Left ventricle myocardium superior (tissue), 1 donor: ENCODE results near the gene LSM12. TPM values are rescaled to one million over a fixed set of nuclear protein-coding genes. Genes with fewer than 3 reads are reported as not detected.
A peak's percentile ranks its signal among the peaks of the same experiment; 100 is the strongest.
"Not testable (repeated sequence)": the region's sequence is repeated elsewhere in the genome, so short reads cannot be mapped to it uniquely, and the experiment has no call there.

Experiments
- ATAC-seq: fragments of 200-7000 bp; cut with Tn5 transposase; one replicate; pipeline ENCODE4 v1.9.1; 2020; ENCODE audit warnings: mild to moderate bottlenecking, moderate library complexity
- DNase-seq: peaks from one replicate; pipeline ENCODE4 v3.0.0-alpha.2; 2020
- intact Hi-C: fragments of 100-400 bp; cut with micrococcal nuclease; formaldehyde crosslinking; loops from one replicate; pipeline ENCODE4 v1.11.0; 2022
- total RNA-seq: library from RNA; stranded (reverse); fragmentation: NEBNext Ultra II Directional; extraction: Animal tissue kit (Norgen Biotek cat#: 25700); gene quantifications from one replicate; pipeline ENCODE4 v1.2.1, GENCODE V29; 2021
- donor health status: DM: no; HTN: yes; CAD: no; lungs with severe emphysema.

LSM12 gene
- total RNA-seq, 1 donor from 2014 or later = 58.2 TPM

DNA sequence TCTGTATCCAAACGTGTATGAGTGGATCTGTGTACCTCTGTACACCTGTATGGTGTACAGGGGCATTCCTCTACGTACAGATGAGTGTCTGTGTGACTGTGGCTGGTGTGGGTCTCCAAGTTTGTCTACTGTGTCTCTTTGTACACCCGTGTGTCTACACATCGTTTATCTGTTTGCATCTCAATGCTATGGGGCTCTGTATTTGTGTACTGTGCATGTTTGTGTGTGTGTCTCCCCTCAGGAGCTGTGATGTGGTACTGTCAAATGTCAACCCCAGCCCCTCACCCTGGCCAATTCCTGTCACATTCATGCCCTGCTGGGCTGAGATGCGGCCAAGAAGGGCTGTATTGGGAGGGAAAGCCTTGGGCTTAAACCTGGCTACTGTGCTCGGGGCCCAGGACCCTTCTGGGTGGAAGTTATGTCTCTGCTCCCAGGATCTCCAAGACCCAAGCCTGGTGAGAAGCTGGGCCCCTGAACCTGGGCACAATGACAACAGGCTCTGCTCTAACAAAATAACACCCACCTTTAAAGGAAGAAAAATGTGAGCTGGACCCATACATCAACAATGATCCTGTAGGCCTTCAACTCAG is 65.5 kb downstream of the LSM12 start:
- no peak for DNase-seq
- intact Hi-C loops = no loop called here
- ATAC-seq = no peak

DNA sequence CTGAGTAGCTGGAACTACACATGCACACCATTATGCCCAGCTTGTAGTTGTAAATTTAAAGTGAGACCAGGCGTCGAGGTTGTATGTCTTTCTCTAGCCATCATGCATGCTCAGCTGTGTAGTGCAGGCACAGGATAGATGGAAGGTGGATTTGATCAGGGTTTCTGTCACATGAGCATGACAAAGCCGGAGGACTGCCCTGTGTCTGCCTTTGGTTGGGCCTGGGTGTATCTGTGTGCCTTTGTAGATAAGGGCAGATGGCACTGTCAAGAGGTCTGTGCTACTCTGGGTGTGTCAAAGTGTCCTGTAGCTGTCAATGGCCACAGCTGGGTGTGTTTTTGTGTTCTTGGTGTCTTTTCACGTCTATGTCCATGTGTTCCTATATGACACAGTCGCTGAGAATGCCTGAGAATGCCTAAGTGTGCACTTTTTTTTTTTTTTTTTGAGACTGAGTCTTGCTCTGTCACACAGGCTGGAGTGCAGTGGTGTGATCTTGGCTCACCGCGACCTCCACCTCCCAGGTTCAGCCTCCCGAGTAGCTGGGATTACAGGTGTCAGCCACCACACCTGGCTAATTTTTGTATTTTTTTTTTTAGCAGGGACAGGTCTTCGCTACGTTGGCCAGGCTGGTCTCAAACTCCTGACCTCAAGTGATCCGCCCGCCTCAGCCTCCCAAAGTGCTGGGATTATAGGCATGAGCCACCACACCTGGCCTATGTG is 66.2 kb downstream of the LSM12 start:
- ATAC-seq (no peak), DNase-seq (no peak)
- intact Hi-C loops = no loop called here

DNA sequence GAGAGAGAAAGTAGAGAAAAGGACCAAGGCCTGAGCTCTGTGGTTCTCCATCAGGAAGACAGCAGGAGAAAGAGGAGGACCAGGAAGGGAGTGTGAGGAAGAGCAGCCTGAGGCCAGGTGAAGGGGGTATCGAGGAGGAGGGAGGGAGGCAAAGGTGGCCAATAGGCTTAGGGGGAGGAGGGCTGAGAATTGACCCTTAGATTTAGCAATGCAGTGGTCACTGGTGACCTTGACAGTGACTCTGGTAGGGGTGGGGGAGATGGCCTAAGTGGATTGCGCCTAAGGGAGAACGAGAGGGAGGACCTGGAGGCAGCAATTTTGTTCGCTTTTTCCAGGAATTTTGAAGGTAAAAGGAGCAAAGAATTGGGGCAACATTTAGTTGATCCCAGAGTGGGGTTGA is 67.4 kb downstream of the LSM12 start:
- DNase-seq (no peak), ATAC-seq (no peak)
- intact Hi-C loops = loop anchor here (10.0 kb wide), 1 partner anchor 54 kb away; the partner anchor contains the start of gene PPY

DNA sequence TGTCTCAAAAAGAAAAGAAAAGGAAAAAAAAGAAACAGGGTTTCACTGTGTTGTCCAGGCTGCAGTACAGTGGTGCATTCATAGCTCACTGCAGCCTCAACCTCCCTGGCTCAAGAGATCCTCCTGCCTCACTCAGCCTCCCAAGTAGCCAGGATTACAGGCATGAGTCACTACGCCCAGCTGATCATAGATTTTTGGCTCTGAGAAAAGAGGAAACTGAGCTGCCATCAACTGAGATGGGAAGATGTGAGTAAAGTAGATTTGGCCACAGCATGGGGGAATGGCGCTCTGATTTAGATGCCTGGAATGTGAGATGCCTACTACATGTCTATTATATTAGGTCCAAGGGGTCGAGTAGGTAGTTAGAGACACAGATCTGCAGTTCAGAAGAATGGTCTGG is 67.9 kb downstream of the LSM12 start:
- DNase-seq (no peak), ATAC-seq (no peak)
- intact Hi-C loops = loop anchor here (10.0 kb wide), 1 partner anchor 54 kb away; the partner anchor contains the start of gene PPY

DNA sequence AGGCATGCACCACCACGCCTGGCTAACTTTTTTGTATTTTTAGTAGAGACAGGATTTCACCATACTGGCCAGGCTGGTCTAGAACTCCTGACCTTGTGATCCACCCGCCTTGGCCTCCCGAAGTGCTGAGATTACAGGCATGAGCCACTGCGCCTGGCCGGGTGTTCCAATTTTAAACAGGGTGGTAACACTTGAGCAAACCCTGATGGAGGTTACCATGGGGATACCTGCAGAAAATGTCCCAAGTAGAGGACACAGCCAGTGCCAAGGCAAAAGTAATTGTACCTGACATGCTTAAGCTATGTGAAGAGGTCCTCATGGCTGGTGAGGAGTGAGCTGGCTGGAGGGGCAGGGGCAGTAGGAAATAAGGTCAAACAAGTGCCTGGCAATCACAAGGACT is 69.3 kb downstream of the LSM12 start:
- intact Hi-C loops = loop anchor here (10.0 kb wide), 1 partner anchor 52 kb away; the partner anchor contains the start of gene PPY
- not testable (repeated sequence) for ATAC-seq, DNase-seq

DNA sequence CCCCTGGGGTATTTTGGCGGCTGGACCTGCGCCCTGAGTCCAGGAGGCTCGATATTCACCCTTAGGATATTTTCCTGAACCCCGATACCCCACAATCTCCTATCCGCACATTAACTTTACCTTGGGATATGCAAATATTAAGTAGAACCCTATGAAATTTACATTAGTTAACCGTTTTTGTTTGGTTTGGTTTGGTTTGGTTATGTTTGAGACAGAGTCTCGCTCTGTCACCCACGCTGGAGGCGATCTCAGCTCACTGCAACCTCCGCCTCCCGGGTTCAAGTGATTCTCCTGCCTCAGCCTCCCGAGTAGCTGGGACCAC is 71.4 kb downstream of the LSM12 start:
- intact Hi-C loops = loop anchor here (10.0 kb wide), 1 partner anchor 50 kb away; the partner anchor contains the start of gene PPY
- no peak for DNase-seq
- no peak for ATAC-seq

DNA sequence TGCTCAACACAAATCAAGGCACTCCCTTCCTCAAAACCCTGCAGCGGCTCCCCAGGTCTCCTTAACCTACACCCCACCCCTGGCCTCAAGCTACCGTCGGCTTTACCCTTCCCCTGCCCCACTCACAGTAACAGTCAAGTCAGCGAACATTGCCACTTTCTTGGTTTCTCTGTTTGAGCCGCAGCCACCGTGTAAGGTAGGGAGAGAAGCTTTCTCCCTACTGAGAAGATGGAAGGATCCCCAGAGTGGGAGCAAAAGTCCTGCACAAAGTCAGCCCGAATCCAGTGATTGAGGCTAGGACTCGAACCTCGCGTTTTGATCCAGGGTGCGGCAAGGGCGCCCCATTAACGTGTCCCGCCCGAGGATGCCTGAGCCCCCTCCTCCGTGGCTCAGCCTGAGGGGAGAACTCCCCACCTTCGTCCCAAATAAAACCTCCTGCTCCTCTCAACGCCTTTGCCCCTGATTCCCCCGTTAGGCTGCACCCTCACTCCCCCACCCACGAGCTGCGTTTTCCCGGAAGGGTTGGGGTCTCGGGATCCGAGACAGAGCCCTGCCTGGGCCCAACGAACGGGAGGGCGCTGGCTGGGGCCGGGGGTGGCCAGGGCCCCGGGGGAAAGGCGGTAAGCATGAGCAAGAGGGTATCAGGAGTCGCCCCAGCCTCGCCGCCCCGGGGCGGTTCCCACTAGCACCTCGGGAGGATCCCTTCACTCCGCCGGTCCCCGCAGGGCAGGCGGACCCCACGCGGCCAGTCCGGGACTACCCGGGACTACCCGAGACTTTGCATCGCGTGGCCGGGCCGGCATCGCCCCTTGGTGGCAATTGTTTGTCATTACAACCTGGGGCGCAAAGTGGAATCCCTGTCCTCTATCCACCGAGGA is 72.0 kb downstream of the LSM12 start:
- ATAC-seq (peak; percentile 93), DNase-seq (peak; percentile 75)
- intact Hi-C loops = loop anchor here (10.0 kb wide), 1 partner anchor 50 kb away; the partner anchor contains the start of gene PPY

DNA sequence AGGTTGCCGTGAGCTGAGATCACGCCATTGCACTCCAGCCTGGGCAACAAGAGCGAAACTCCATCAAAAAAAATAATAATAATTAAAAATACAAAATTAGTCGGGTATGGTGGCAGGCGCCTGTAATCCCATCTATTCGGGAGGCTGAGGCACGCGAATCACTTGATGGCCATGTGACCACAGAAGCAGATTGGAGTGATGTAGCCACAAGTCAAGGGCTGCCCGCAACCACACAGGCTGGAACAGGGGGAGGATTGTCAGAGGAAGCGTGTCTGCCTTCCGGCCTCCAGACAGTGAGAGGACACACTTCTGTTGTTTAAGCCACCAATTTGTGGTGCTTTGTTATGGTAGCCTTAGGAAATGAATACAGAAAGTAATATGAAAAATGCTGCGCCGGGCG is 73.8 kb downstream of the LSM12 start:
- intact Hi-C loops = loop anchor here (10.0 kb wide), 1 partner anchor 48 kb away; the partner anchor contains the start of gene PPY
- DNase-seq (no peak), ATAC-seq (no peak)

DNA sequence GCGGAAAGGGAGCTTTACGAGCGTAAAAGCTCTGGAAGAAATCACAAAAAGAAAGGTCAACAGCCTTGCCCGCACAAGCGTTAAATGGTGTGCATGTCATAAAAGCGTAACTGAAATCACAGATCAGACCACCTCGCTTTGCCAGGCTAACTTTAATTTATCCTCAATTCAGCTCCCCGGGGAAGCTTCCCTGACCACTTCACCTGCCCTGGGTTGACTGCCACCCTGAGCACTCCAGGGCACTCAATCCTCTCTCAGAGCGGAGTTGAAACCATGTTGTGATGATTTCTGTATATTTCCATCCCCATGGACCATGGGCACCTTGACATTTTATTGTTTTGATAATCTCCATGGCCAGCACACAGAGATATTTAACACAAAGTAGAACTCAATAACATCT is 78.2 kb downstream of the LSM12 start:
- no peak for ATAC-seq
- no peak for DNase-seq
- intact Hi-C loops = no loop called here

DNA sequence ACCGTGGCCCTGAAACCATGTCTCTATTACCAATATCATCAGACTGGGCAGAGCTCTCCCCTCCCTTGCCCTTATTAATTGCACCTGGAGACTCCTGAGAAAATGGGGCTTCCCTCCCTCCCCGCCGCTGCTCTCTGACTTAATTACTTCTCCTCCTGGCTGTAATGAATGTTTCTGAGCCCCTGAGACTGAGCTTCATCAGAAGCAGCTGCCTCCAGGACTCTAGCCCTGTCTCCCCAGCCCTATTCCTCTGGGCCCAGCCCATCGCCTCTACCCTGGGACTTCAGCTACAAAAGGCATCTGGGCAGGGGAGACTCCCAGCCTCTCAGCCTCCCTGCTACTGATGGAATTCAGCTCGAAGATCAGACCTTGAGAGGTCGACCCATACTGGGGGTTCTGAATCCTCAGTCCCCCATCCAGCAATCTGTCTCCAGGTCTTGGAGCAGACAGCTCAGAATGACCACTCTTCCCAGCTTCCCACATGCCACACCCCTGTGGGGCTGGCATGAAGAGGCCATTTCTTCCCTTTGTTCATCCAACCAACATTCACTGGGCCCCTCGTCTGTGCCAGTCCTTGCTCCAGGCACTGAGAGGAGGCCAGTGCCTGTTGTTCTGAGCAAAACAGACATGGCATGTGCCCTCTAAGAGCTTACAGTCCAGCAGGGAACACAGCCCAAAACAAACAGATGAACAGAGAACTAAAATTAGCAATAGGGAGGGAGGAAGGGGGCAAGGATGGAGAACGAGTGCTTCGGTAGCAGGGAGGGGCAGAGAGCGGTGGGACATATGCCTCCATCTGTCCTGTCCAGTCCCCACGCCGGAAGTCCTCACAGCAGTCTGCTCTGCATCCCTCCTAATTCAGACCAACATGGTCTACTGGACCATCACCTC is 79.1 kb downstream of the LSM12 start:
- intact Hi-C loops = no loop called here
- no peak for DNase-seq
- peak; percentile 81 for ATAC-seq

DNA sequence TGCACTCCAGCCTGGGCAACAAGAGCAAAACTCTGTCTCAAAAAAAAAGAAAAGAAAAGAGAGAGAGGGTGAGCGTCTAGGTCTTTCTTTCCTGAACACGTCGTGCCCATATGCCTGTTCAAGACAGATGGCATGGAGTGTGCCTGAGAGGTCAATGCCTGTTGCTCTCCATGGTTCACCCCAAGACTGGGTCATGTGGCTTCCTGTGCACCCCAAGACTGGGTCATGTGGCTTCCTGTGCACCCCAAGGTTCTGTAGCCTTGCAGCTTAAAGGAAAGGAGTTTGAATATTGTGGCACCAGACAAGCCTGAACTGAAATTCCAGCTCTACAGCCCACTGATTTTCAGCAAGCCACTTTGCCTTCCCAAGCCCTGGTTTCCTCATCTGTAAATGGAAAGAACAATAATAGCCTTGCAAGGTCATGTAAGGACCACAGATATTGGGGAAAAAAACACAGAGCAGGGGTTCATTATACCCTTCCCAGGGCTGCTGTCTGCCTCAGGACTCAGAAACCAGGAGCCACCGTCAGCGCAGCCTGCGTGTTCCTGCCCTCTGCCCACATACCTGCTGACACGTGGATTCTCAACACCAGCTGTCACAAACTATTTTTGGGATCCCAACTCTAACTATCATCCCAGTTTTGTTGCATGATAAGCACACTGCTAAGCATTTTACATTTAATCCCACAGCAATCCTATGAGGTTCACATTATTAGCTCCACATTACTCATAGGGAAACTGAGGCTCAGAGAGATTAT is 80.1 kb downstream of the LSM12 start:
- DNase-seq (peak; percentile 41), ATAC-seq (peak; percentile 78)
- intact Hi-C loops = no loop called here

DNA sequence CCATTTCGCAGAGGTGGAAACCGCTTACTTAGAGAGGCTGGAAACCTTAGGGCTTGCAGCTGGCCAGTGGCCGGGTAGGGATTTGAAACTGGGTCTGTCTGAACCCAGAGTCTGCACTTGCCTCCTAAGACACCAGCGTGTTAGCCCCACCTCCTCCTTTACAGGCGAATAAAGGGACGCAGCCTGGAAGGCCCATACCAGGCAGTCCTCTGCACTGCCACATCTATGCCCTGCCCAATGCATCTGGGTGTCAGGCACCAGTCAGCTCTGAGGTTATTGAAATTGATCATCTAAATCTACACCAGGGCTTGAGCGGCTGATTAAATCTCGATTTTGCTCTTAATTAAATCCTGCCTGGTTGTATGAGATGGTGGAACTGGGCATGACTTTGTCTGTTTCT is 82.0 kb downstream of the LSM12 start:
- ATAC-seq = no peak
- intact Hi-C loops = no loop called here

More for the DNA sequence above, 82.0 kb downstream of the LSM12 start:
- no peak for DNase-seq

Other genes with a start within 250 kb of the LSM12 start
- gene MPP3, start 233.5 kb downstream of the LSM12 start, total RNA-seq = 55.5 TPM
- gene CD300LG, start 219.5 kb downstream of the LSM12 start, total RNA-seq = 19.1 TPM
- 17.1 TPM for gene MPP2, start 159.1 kb downstream of the LSM12 start, total RNA-seq
- not detected for gene PPY, start 124.2 kb downstream of the LSM12 start, total RNA-seq
- gene PYY, start 112.7 kb downstream of the LSM12 start, total RNA-seq = not detected
- 0.57 TPM for gene NAGS, start 62.0 kb downstream of the LSM12 start, total RNA-seq
- gene TMEM101, start 51.7 kb downstream of the LSM12 start, total RNA-seq = 20.7 TPM
- 26.3 TPM for gene G6PC3, start 4.1 kb upstream of the LSM12 start, total RNA-seq
- 81.4 TPM for gene HDAC5, start 57.0 kb upstream of the LSM12 start, total RNA-seq
- 1.5 TPM for gene HROB, start 75.3 kb upstream of the LSM12 start, total RNA-seq
- 17.0 TPM for gene ASB16, start 104.0 kb upstream of the LSM12 start, total RNA-seq
- gene TMUB2, start 120.3 kb upstream of the LSM12 start, total RNA-seq = 23.6 TPM
- 36.0 TPM for gene ATXN7L3, start 133.2 kb upstream of the LSM12 start, total RNA-seq
- gene UBTF, start 153.0 kb upstream of the LSM12 start, total RNA-seq = 65.2 TPM
- not detected for gene SLC4A1, start 201.5 kb upstream of the LSM12 start, total RNA-seq
- gene RUNDC3A, start 241.9 kb upstream of the LSM12 start, total RNA-seq = 0.45 TPM